A673 (cell line): ENCODE data around the gene TEC. TPM values are rescaled to one million over a fixed set of nuclear protein-coding genes. Genes with fewer than 3 reads are reported as not detected.
"Not testable (repeated sequence)": the region's sequence is repeated elsewhere in the genome, so short reads cannot be mapped to it uniquely, and the experiment has no call there.

Experiments
- Bru-seq: library from RNA; stranded (reverse); fragments of 400-500 nt; gene quantifications from one replicate; lab custom pipeline; 2021; lab: Mats Ljungman, UMichigan
- BruChase-seq, 2 experiments: library from RNA; stranded (reverse); fragments of 400-500 nt; gene quantifications; one replicate each; lab custom pipeline; 2021; lab: Mats Ljungman, UMichigan
- BruUV-seq: library from RNA; stranded (reverse); fragments of 400-500 nt; replicated peaks from 2 replicates; lab custom pipeline; 2021; lab: Mats Ljungman, UMichigan
- CTCF ChIA-PET: fragments of 300-600 bp; sonication (Branson Sonifier 250); formaldehyde crosslinking; loops from one replicate; lab custom pipeline; 2022; ENCODE audit warnings: antibody characterized with exemption; lab: Charles Lee
- POLR2A ChIA-PET: fragments of 300-600 bp; sonication (Branson Sonifier 250); formaldehyde crosslinking; loops from one replicate; lab custom pipeline; 2022; ENCODE audit warnings: antibody characterized with exemption; ENCODE audit not compliant: low non-redundant PET; lab: Charles Lee
- DNase-seq: peaks from one replicate; pipeline ENCODE4 v3.0.0-alpha.2; 2015; ENCODE audit warnings: low spot score
- H3K27ac ChIP-seq: fragments of 200-600 bp; sonication (generic); 2 replicates; pipeline ENCODE4 v1.5.1; 2016; ENCODE audit warnings: mixed run types, low read depth, mild to moderate bottlenecking, mixed read lengths, antibody characterized with exemption, low read length; ENCODE audit not compliant: poor library complexity, severe bottlenecking
- H3K27me3 ChIP-seq: fragments of 200-600 bp; sonication (generic); replicated peaks from 2 replicates; pipeline ENCODE4 v1.6.1; 2017; ENCODE audit warnings: mixed run types, low read depth, mild to moderate bottlenecking, mixed read lengths, antibody characterized with exemption, low read length; ENCODE audit not compliant: insufficient read depth, poor library complexity
- H3K36me3 ChIP-seq: fragments of 200-600 bp; sonication (generic); 2 replicates; pipeline ENCODE4 v1.6.1; 2016; ENCODE audit warnings: mixed run types, mild to moderate bottlenecking, mixed read lengths, antibody characterized with exemption, low read length; ENCODE audit not compliant: insufficient read depth, poor library complexity, severe bottlenecking
- H3K4me1 ChIP-seq: fragments of 200-600 bp; sonication (generic); 2 replicates; pipeline ENCODE4 v1.6.1; 2017; ENCODE audit warnings: mixed run types, mild to moderate bottlenecking, mixed read lengths, antibody characterized with exemption, low read length; ENCODE audit not compliant: insufficient read depth, poor library complexity, severe bottlenecking
- H3K4me3 ChIP-seq: fragments of 200-600 bp; sonication (generic); 2 replicates; pipeline ENCODE4 v1.5.1; 2016; ENCODE audit warnings: low read depth, mixed run types, mild to moderate bottlenecking, mixed read lengths, low read length; ENCODE audit not compliant: poor library complexity, severe bottlenecking
- H3K9me3 ChIP-seq: fragments of 200-600 bp; sonication (generic); 2 replicates; pipeline ENCODE4 v1.6.1; 2016; ENCODE audit warnings: mixed run types, low read depth, mild to moderate bottlenecking, mixed read lengths, antibody characterized with exemption, low read length; ENCODE audit not compliant: poor library complexity, severe bottlenecking
- EZH2 ChIP-seq: fragments of 200-600 bp; sonication (generic); IDR thresholded peaks from 2 replicates; pipeline ENCODE4 v1.6.1; 2017; ENCODE audit warnings: borderline replicate concordance, low read depth, mild to moderate bottlenecking, mixed read lengths, antibody characterized with exemption, low read length; ENCODE audit not compliant: poor library complexity, severe bottlenecking
- intact Hi-C: fragments of 100-400 bp; cut with micrococcal nuclease; formaldehyde crosslinking; loops from one replicate; pipeline ENCODE4 v1.10.0; 2022; ENCODE audit not compliant: unreplicated experiment
- long read RNA-seq: library from polyadenylated mRNA; stranded (forward); transcript quantifications from one replicate; pipeline ENCODE4 v2.0.0, GENCODE V29; 2022
- total RNA-seq: library from RNA; stranded (reverse); gene quantifications from 2 replicates; pipeline ENCODE4 v1.2.3, GENCODE V29; 2021
- TF ChIP-seq, protein P1 (sequence below): fragments of 300-800, 200-600 bp; sonication (generic); conservative IDR thresholded peaks from 2 replicates; pipeline ENCODE4 v1.5.1; 2017; ENCODE audit warnings: low read depth, mild to moderate bottlenecking, antibody characterized with exemption, low read length, moderate library complexity, mixed read lengths

The TEC gene
- total RNA-seq, result 6.8 and 6.9 TPM in 2 replicates
- Bru-seq, nascent RNA, result percentile 67 among the genes with signal in this experiment
- BruChase-seq, experiment 1, labeled RNA remaining after a 2-hour chase, result percentile 55 among the genes with signal in this experiment
- percentile 49 among the genes with signal in this experiment for BruChase-seq, experiment 2, labeled RNA remaining after a 6-hour chase
- long read RNA-seq, transcript TEC-201 (18 exons, 3,687 nt), result major isoform, 12 of 17 reads
- long read RNA-seq, partial matches to known transcripts, result 1 of 17 reads
- long read RNA-seq, other reads (novel, unspliced or antisense), result 4 of 17 reads

DNA sequence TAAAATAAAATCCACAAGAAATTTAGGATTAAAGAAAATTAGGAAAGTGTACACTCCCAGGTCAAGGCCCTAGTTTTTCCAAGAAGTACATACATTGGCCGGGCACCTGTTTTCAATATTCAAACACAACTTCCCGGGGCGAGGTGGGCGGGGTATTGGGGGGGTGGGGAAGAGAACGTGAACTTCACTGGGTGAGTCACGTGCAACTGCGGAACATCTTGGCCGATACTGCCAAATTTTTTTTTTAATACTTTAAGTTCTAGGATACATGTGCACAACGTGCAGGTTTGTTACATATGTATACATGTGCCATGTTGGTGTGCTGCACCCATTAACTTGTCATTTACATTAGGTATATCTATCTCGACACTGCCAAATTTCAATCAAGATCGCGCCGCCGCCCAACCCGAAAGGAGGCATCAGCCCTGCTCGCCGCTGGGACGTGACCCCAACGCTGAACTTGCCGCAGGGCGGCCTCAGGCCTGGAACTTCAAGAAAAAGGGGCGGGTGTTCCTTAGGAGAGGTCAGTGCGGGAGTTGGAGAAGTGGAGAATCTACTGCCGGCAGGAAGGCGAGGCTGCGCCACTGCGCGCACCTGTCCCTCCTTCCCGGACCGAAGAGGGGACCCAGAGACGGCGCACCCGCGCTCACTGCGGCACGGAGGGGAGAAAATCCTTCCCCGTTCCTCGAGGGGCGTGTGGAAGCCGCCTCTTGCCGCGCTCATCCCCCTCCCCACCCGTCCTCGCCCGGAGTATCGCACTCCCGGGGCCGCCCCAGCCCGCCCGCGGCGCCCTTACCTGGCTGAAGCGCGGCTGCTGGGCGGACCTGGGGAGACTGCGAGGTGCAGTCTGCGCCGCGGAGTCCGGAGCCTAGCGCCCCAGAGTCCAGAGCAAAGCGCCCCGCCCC lies at the start of gene TEC:
TSS of gene TEC (minus strand) at position 883 of the 905 bp plus-strand sequence. CDS start 41,224 bp downstream, outside the sequence.
- Histone ChIP-seq H3K27me3 (no peaks in the 10 kb centered on the region), H3K36me3 (no peaks in the 10 kb centered on the region), H3K27ac (peak within 1 kb of the TSS; percentile 60), H3K4me3 (peak within 1 kb of the TSS; percentile 68), H3K4me1 (no peaks in the 10 kb centered on the region), H3K9me3 (no peaks in the 10 kb centered on the region)
- intact Hi-C loops, result no loop called here
- peak; percentile 56 for DNase-seq
- no TSS peak for BruUV-seq
- POLR2A ChIA-PET, result no interaction called here
- no peak for TF ChIP-seq EZH2
- TF ChIP-seq, protein P1, sequence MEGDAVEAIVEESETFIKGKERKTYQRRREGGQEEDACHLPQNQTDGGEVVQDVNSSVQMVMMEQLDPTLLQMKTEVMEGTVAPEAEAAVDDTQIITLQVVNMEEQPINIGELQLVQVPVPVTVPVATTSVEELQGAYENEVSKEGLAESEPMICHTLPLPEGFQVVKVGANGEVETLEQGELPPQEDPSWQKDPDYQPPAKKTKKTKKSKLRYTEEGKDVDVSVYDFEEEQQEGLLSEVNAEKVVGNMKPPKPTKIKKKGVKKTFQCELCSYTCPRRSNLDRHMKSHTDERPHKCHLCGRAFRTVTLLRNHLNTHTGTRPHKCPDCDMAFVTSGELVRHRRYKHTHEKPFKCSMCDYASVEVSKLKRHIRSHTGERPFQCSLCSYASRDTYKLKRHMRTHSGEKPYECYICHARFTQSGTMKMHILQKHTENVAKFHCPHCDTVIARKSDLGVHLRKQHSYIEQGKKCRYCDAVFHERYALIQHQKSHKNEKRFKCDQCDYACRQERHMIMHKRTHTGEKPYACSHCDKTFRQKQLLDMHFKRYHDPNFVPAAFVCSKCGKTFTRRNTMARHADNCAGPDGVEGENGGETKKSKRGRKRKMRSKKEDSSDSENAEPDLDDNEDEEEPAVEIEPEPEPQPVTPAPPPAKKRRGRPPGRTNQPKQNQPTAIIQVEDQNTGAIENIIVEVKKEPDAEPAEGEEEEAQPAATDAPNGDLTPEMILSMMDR, result no peak
- CTCF ChIA-PET, result no interaction called here

DNA sequence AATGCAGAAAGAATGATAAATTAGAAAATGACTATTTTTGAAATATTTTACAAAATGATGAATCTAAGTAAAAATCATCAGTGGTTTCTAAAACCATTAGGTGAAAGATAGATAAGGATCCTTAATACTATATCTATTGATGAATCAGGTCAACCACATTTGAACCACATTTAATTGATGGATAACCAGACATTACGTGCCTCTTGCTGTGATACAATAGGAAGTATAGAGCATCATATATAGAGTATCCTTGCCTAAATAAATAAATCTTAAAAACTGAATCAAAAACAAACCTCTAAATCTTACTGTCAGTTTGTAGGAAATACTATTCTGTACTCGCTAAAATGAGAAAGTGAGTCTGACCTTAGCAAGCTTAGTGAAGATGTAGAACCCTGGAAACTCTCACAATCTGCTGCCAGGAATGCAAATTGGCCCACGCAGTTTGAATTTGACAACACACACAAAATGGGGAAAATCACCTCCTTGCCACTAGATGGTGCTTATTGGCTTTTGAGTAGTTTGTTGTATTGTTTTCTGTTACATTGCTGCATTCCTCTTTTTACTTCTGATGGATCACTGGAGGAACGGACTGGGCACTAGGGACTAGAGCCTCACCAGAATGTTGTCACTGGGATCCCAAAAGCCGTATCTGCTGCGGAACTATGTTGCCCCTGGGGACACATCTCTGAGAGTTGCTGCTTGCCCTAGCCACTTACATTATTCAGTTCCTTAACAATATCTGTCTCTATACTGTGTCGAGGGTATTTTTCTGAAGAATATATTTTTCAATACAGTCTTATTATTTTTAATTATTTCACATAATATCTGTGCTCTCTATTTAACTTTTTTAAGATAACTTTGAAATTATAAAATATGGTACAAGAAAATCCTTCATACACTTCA lies 46.3 kb upstream of the TEC start:
- ChIA-PET CTCF (interaction anchor here (0.6 kb wide), 1 partner anchor 44 kb away, joined by 4 read pairs; no protein-coding TSS in a partner anchor), POLR2A (no interaction called here)
- Histone ChIP-seq H3K27ac (no peak overlapping the region), H3K36me3 (no peaks in the 10 kb centered on the region), H3K4me3 (no peak overlapping the region), H3K4me1 (no peaks in the 10 kb centered on the region), H3K27me3 (no peaks in the 10 kb centered on the region), H3K9me3 (no peaks in the 10 kb centered on the region)
- intact Hi-C loops, result loop anchor here (1.0 to 10.0 kb wide), 2 partner anchors 230 to 649 kb away; no protein-coding TSS in a partner anchor
- no TSS peak for BruUV-seq
- TF ChIP-seq EZH2, result no peak
- TF ChIP-seq, protein P1, result peak; percentile 78
- DNase-seq, result peak; percentile 84

DNA sequence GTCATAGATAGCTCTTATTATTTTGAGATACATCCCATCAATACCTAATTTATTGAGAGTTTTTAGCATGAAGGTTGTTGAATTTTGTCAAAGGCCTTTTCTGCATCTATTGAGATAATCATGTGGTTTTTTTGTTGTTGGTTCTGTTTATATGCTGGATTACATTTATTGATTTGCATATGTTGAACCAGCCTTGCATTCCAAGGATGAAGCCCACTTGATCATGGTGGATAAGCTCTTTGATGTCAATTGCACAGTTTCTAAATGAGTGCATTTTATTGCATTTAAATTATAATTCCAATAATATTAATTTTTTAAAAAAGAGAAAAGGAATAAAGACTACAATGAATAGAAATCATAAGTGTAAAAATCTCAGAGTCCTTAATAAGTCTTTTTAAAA lies 45.1 kb upstream of the TEC start:
- H3K4me1 ChIP-seq, CTCF ChIA-PET, H3K36me3 ChIP-seq, H3K27ac ChIP-seq, H3K4me3 ChIP-seq, POLR2A ChIA-PET, BruUV-seq, H3K27me3 ChIP-seq, H3K9me3 ChIP-seq, DNase-seq: not testable (repeated sequence)
- intact Hi-C loops, result loop anchor here (10.0 kb wide), 1 partner anchor 650 kb away; no protein-coding TSS in a partner anchor
